Peyer's patch (tissue), 4 donors: ENCODE results near the gene NCAM2. TPM values are rescaled to one million over a fixed set of nuclear protein-coding genes. Genes with fewer than 3 reads are reported as not detected.

Experiments used
- DNase-seq, 3 donors: peaks; one replicate each; pipeline ENCODE4 v3.0.0-alpha.2; 2017 to 2019
- H3K27ac ChIP-seq, 4 donors: fragments of 200-600 bp; sonication (generic); one replicate each; pipeline ENCODE4 v1.5.1; 2016 to 2019
- H3K27me3 ChIP-seq, 2 donors: fragments of 200-600 bp; sonication (generic); one replicate each; pipeline ENCODE4 v1.5.1; 2019
- H3K36me3 ChIP-seq, 3 donors: fragments of 200-600 bp; sonication (generic); one replicate each; pipeline ENCODE4 v1.5.1; 2016 to 2019
- H3K4me1 ChIP-seq, 4 donors: fragments of 200-600 bp; sonication (generic); one replicate each; pipeline ENCODE4 v1.5.1; 2016 to 2019
- H3K4me3 ChIP-seq, 4 donors: fragments of 200-600 bp; sonication (generic); 1 replicate in 3 of 4; 2 replicates in 1 of 4; pipeline ENCODE4 v1.5.1; 2016 to 2019; ENCODE audit warnings: mild to moderate bottlenecking in 1 of 4
- H3K9me3 ChIP-seq, 4 donors: fragments of 200-600 bp; sonication (generic); one replicate each; pipeline ENCODE4 v1.5.1; 2016 to 2019; ENCODE audit warnings: mild to moderate bottlenecking in 1 of 4
- CTCF ChIP-seq, 6 experiments: fragments of 450-650 bp in 4 of 6; fragments of 200-600 bp in 2 of 6; sonication (generic) in 1 of 6; IDR thresholded peaks; one replicate each; pipeline ENCODE4 v1.5.1; 2017 to 2019; ENCODE audit warnings: antibody characterized with exemption in 6 of 6, mild to moderate bottlenecking in 3 of 6, moderate library complexity in 1 of 6
- POLR2A ChIP-seq, 2 donors: fragments of 450-650 bp; IDR thresholded peaks; one replicate each; pipeline ENCODE4 v1.5.1; 2017; ENCODE audit warnings: antibody characterized with exemption in 2 of 2, mild to moderate bottlenecking in 2 of 2, moderate library complexity in 2 of 2
- total RNA-seq, 4 donors: library from RNA; depleted of rRNA; stranded (reverse); fragments of >200 nt; gene quantifications; one replicate each; pipeline ENCODE4 v1.1.0, GENCODE V29; 2016

NCAM2 gene
- total RNA-seq, 4 donors from 2014 or later = 0.13 to 5.8 (median 0.60) TPM

DNA sequence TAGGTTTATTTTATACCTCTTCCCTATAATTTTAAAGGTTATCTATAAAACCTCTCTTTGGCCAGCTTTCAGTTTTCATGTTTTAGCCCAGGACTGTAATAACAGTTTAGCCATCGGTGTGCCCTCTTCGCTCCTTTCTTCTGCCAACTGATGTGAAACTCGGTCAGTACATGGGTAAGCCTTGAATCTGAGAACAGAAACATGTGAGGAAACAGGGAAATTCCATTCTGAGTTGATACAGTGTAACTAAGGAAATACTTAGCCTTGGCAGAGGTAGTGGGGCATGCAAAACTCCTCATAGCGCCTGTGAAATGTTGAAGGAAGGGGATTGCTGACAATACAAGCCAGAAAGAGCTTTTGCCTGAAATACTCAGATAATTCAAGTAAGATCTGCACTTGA lies 465.2 kb downstream of the NCAM2 start:
- DNase-seq = no peak
- H3K9me3 ChIP-seq = no peaks in the 10 kb centered on the region
- H3K27ac ChIP-seq = no peak overlapping the region
- H3K36me3 ChIP-seq = no peaks in the 10 kb centered on the region
- no peaks in the 10 kb centered on the region for H3K27me3 ChIP-seq
- TF ChIP-seq POLR2A (IDR thresholded peaks at IDR 0.05) (no peak), CTCF (IDR thresholded peaks at IDR 0.05) (no peak)
- H3K4me3 ChIP-seq = no peak overlapping the region
- no peaks in the 10 kb centered on the region for H3K4me1 ChIP-seq

GRCh38 chr21:21464684-21465083 lies 466.5 kb downstream of the NCAM2 start:
- no peak overlapping the region for H3K27ac ChIP-seq

DNA sequence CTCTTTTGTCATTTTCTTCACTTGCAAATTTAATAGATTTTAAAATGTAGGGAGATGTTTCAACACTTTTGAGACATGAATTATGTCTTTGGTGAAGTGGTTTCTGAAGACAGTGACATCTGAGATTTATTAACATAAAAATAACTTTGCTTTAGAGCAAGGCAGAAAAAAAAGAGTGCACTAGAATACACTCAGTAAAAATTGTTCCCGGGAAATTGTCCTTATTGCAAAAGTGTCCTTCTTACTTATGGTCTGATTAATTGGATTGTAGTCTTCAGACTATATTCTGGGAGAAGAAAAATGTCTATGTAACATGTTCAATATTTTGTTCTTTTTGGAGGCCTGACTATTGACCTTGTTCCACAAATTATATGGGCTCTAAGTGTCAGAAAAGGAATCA lies 468.5 kb downstream of the NCAM2 start:
- H3K27ac ChIP-seq = no peak overlapping the region
- H3K4me3 ChIP-seq = no peak overlapping the region
- H3K36me3 ChIP-seq = no peaks in the 10 kb centered on the region
- no peaks in the 10 kb centered on the region for H3K9me3 ChIP-seq
- H3K27me3 ChIP-seq = no peaks in the 10 kb centered on the region
- TF ChIP-seq CTCF (IDR thresholded peaks at IDR 0.05) (no peak), POLR2A (IDR thresholded peaks at IDR 0.05) (no peak)
- no peak for DNase-seq
- no peaks in the 10 kb centered on the region for H3K4me1 ChIP-seq

More at GRCh38 chr21:21464684-21465083, 466.5 kb downstream of the NCAM2 start:
- no peak overlapping the region for H3K4me3 ChIP-seq
- no peaks in the 10 kb centered on the region for H3K36me3 ChIP-seq
- H3K4me1 ChIP-seq = no peaks in the 10 kb centered on the region
- no peaks in the 10 kb centered on the region for H3K27me3 ChIP-seq
- no peaks in the 10 kb centered on the region for H3K9me3 ChIP-seq
- TF ChIP-seq CTCF (IDR thresholded peaks at IDR 0.05) = no peak
- TF ChIP-seq POLR2A (IDR thresholded peaks at IDR 0.05) = no peak
- no peak for DNase-seq

GRCh38 chr21:21468003-21468402 lies 469.8 kb downstream of the NCAM2 start:
- Histone ChIP-seq H3K36me3 (no peaks in the 10 kb centered on the region), H3K27ac (no peak overlapping the region), H3K4me3 (no peak overlapping the region), H3K27me3 (no peaks in the 10 kb centered on the region), H3K9me3 (no peaks in the 10 kb centered on the region), H3K4me1 (no peaks in the 10 kb centered on the region)
- DNase-seq = no peak
- TF ChIP-seq POLR2A (IDR thresholded peaks at IDR 0.05) = no peak
- TF ChIP-seq CTCF (IDR thresholded peaks at IDR 0.05) = no peak

- no peak for TF ChIP-seq CTCF (IDR thresholded peaks at IDR 0.05)
- TF ChIP-seq POLR2A (IDR thresholded peaks at IDR 0.05) = no peak
- Histone ChIP-seq H3K4me1 (no peaks in the 10 kb centered on the region), H3K36me3 (no peaks in the 10 kb centered on the region), H3K27ac (no peak overlapping the region), H3K9me3 (no peaks in the 10 kb centered on the region), H3K4me3 (no peak overlapping the region), H3K27me3 (no peaks in the 10 kb centered on the region)
- no peak for DNase-seq
These were observed 483.0 kb downstream of the NCAM2 start for GRCh38 chr21:21481239-21481638.

- Histone ChIP-seq H3K27ac (no peak overlapping the region), H3K36me3 (no peaks in the 10 kb centered on the region), H3K9me3 (no peaks in the 10 kb centered on the region), H3K27me3 (no peaks in the 10 kb centered on the region), H3K4me3 (no peak overlapping the region), H3K4me1 (no peaks in the 10 kb centered on the region)
- TF ChIP-seq POLR2A (IDR thresholded peaks at IDR 0.05) = no peak
- no peak for DNase-seq
These were observed 510.6 kb downstream of the NCAM2 start for GRCh38 chr21:21508859-21509258.
